ENCODE data around the gene TLL2. TPM values are rescaled to one million over a fixed set of nuclear protein-coding genes. Genes with fewer than 3 reads are reported as not detected.

The TLL2 gene
- total and polyA plus RNA-seq, 2 experiments from 2014 or later = 2.6 to 3.0 TPM

DNA sequence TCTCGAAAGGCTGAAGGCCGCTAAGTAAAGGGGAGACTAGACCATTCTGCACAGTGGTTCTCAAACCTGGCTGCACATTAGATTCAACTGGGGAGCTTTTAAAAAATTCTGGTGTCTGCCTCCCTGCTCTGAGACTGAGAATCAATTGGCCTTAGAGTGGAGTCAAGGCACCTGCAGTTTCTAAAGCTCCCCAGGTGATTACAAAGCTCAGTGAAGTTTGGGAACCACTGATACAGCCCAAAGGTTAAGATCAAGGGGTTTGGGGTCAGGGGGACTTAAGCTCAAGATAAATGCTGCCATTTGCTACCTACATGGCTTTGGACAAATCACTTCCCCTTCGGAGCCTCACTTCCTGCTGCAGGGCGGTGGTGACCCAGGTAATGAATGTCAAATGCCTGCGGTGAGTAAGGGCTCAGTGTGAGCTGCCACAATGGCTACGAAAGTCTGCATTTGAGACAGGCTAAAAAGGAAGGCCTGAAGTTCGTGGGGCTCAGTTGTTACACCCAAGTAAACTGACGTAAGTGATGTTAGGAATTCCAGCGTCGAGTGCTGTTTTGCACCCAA is 72.3 kb downstream of the TLL2 start:
- peak overlapping the region; percentile 69 for H2AFZ ChIP-seq
- Mint-ChIP-seq H3K27ac (0 out of 2 replicates have a peak overlapping the region, but pooled peaks have one; percentile 21), H3K4me1 (peaks cover 32% of the 10 kb centered on the region), H3K4me3 (no peak overlapping the region), H3K9me3 (peaks cover 11% of the 10 kb centered on the region), H3K27me3 (ENCODE audit: insufficient read depth, low read depth, poor library complexity) (peaks cover 7% of the 10 kb centered on the region), H3K36me3 (ENCODE audit: low read depth) (peaks cover 18% of the 10 kb centered on the region)
- ATAC-seq (peak; percentile 79), DNase-seq (ENCODE audit: low spot score) (no peak)
- no peaks in the 10 kb centered on the region; the same call in 1 of the 2 replicates for H3K9me2 ChIP-seq (ENCODE audit: insufficient read depth)
- H3K4me2 ChIP-seq = peak overlapping the region; percentile 66
- H3K27me3 ChIP-seq (ENCODE audit: insufficient read depth) = no peaks in the 10 kb centered on the region
- no peak for TF ChIP-seq ZNF114 (CRISPR knock-in tag; IDR thresholded peaks at IDR 0.05)
- no peak for TF ChIP-seq EZH2 (IDR thresholded peaks at IDR 0.05; ENCODE audit: low read depth, unreplicated experiment)
- TF ChIP-seq EZH2phosphoT487 (IDR thresholded peaks at IDR 0.05; ENCODE audit: unreplicated experiment) = no peak
- TF ChIP-seq STAT1 (IDR thresholded peaks at IDR 0.05; ENCODE audit: unreplicated experiment) = no peak
- no peaks in the 10 kb centered on the region for H3K36me3 ChIP-seq (ENCODE audit: insufficient read depth)
- no peak overlapping the region for H3K4me3 ChIP-seq
- no peaks in the 10 kb centered on the region for H3K79me2 ChIP-seq (replicated peaks; ENCODE audit: insufficient read depth)
- H3K27ac ChIP-seq (ENCODE audit: low read depth) = peak overlapping the region; percentile 21; the same call in 1 of the 2 replicates
- peaks cover 26% of the 10 kb centered on the region for H3K4me1 ChIP-seq (ENCODE audit: insufficient read depth)
- H3F3A ChIP-seq (replicated peaks; ENCODE audit: low read depth) = no peaks in the 10 kb centered on the region
- H4K20me1 ChIP-seq (replicated peaks; ENCODE audit: insufficient read depth) = no peaks in the 10 kb centered on the region

DNA sequence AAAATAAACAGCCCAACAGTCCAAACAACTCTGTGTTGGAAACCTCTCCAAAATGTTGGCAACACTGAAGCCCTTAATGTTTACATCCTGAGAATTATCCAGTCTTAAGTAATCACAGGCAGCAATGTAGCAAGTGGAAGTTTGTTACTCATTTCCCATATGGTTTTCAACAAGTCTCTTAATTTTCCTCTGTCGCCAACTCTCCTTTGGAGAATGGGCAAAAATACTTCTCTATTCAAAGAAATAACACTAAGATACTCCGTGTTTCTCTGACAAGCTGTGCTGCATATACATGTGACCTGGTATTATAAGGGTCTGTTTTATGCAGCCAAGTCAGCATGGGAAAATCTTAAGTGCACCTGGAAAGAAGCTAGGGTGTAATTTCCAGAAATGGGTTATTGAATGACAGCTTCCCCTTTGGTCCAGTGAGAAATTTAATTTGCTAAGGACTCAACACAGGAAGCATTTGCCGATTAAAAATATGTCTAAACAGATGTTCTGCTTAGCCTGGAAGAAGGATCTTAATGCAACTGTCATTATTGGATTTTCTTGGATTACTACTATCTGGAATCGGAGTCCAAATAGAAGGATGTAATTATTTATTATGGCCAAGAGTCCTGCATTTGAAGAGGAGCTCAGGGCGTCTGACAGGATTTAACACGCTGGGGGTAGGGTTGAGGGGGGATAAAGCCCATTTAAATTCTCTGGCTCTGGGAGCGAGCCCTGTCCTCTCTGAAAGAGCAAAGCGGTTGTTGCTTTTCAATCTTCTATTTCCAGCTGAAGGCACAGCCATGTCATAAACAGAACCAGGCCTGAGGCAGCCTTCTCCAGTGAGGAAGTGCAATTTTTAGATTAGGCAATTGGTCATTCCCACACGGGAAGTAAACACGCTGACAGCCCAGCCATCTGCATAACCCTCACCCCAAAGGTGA is 73.1 kb downstream of the TLL2 start:
- peaks cover 6% of the 10 kb centered on the region for H3K27me3 Mint-ChIP-seq (ENCODE audit: insufficient read depth, low read depth, poor library complexity)
- H4K20me1 ChIP-seq (replicated peaks; ENCODE audit: insufficient read depth) = no peaks in the 10 kb centered on the region
- H3K27ac Mint-ChIP-seq = no peak overlapping the region

More for the DNA sequence above, 73.1 kb downstream of the TLL2 start:
- TF ChIP-seq CREB1 (CRISPR knock-in tag; IDR thresholded peaks at IDR 0.05; ENCODE audit: low read depth) = no peak
- TF ChIP-seq, protein P1, sequence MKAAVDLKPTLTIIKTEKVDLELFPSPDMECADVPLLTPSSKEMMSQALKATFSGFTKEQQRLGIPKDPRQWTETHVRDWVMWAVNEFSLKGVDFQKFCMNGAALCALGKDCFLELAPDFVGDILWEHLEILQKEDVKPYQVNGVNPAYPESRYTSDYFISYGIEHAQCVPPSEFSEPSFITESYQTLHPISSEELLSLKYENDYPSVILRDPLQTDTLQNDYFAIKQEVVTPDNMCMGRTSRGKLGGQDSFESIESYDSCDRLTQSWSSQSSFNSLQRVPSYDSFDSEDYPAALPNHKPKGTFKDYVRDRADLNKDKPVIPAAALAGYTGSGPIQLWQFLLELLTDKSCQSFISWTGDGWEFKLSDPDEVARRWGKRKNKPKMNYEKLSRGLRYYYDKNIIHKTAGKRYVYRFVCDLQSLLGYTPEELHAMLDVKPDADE (IDR thresholded peaks at IDR 0.05) = no peak
- TF ChIP-seq JUNB (IDR thresholded peaks at IDR 0.05; ENCODE audit: unreplicated experiment) = no peak
- TF ChIP-seq EZH2phosphoT487 (IDR thresholded peaks at IDR 0.05; ENCODE audit: unreplicated experiment) = no peak
- no peak for TF ChIP-seq STAT1 (IDR thresholded peaks at IDR 0.05; ENCODE audit: unreplicated experiment)
- TF ChIP-seq, protein P2, sequence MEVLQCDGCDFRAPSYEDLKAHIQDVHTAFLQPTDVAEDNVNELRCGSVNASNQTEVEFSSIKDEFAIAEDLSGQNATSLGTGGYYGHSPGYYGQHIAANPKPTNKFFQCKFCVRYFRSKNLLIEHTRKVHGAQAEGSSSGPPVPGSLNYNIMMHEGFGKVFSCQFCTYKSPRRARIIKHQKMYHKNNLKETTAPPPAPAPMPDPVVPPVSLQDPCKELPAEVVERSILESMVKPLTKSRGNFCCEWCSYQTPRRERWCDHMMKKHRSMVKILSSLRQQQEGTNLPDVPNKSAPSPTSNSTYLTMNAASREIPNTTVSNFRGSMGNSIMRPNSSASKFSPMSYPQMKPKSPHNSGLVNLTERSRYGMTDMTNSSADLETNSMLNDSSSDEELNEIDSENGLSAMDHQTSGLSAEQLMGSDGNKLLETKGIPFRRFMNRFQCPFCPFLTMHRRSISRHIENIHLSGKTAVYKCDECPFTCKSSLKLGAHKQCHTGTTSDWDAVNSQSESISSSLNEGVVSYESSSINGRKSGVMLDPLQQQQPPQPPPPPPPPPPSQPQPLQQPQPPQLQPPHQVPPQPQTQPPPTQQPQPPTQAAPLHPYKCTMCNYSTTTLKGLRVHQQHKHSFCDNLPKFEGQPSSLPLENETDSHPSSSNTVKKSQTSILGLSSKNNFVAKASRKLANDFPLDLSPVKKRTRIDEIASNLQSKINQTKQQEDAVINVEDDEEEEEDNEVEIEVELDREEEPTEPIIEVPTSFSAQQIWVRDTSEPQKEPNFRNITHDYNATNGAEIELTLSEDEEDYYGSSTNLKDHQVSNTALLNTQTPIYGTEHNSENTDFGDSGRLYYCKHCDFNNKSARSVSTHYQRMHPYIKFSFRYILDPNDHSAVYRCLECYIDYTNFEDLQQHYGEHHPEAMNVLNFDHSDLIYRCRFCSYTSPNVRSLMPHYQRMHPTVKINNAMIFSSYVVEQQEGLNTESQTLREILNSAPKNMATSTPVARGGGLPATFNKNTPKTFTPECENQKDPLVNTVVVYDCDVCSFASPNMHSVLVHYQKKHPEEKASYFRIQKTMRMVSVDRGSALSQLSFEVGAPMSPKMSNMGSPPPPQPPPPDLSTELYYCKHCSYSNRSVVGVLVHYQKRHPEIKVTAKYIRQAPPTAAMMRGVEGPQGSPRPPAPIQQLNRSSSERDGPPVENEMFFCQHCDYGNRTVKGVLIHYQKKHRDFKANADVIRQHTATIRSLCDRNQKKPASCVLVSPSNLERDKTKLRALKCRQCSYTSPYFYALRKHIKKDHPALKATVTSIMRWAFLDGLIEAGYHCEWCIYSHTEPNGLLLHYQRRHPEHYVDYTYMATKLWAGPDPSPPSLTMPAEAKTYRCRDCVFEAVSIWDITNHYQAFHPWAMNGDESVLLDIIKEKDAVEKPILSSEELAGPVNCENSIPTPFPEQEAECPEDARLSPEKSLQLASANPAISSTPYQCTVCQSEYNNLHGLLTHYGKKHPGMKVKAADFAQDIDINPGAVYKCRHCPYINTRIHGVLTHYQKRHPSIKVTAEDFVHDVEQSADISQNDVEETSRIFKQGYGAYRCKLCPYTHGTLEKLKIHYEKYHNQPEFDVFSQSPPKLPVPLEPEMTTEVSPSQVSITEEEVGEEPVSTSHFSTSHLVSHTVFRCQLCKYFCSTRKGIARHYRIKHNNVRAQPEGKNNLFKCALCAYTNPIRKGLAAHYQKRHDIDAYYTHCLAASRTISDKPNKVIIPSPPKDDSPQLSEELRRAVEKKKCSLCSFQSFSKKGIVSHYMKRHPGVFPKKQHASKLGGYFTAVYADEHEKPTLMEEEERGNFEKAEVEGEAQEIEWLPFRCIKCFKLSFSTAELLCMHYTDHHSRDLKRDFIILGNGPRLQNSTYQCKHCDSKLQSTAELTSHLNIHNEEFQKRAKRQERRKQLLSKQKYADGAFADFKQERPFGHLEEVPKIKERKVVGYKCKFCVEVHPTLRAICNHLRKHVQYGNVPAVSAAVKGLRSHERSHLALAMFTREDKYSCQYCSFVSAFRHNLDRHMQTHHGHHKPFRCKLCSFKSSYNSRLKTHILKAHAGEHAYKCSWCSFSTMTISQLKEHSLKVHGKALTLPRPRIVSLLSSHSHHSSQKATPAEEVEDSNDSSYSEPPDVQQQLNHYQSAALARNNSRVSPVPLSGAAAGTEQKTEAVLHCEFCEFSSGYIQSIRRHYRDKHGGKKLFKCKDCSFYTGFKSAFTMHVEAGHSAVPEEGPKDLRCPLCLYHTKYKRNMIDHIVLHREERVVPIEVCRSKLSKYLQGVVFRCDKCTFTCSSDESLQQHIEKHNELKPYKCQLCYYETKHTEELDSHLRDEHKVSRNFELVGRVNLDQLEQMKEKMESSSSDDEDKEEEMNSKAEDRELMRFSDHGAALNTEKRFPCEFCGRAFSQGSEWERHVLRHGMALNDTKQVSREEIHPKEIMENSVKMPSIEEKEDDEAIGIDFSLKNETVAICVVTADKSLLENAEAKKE (CRISPR knock-in tag; IDR thresholded peaks at IDR 0.05) = no peak
- H2AFZ ChIP-seq = peak overlapping the region; percentile 69
- H3K4me1 ChIP-seq (ENCODE audit: insufficient read depth) = peaks cover 26% of the 10 kb centered on the region
- DNase-seq (ENCODE audit: low spot score) = no peak
- no peaks in the 10 kb centered on the region for H3K27me3 ChIP-seq (ENCODE audit: insufficient read depth)
- Mint-ChIP-seq H3K36me3 (ENCODE audit: low read depth) (peaks cover 21% of the 10 kb centered on the region), H3K9me3 (peaks cover 14% of the 10 kb centered on the region), H3K4me3 (no peak overlapping the region), H3K4me1 (peaks cover 28% of the 10 kb centered on the region)
- no peaks in the 10 kb centered on the region for H3K79me2 ChIP-seq (replicated peaks; ENCODE audit: insufficient read depth)
- no peak; the same call in 1 of the 3 replicates for ATAC-seq
- no peaks in the 10 kb centered on the region; the same call in 1 of the 2 replicates for H3K9me2 ChIP-seq (ENCODE audit: insufficient read depth)
- H3K36me3 ChIP-seq (ENCODE audit: insufficient read depth) = no peaks in the 10 kb centered on the region
- H3K4me3 ChIP-seq = no peak overlapping the region
- H3F3A ChIP-seq (replicated peaks; ENCODE audit: low read depth) = no peaks in the 10 kb centered on the region
- peak overlapping the region; percentile 21; the same call in 1 of the 2 replicates for H3K27ac ChIP-seq (ENCODE audit: low read depth)
- H3K4me2 ChIP-seq = peak overlapping the region; percentile 66
